GM23338 (cell line): ENCODE measurements around the gene GEN1. TPM values are rescaled to one million over a fixed set of nuclear protein-coding genes. Genes with fewer than 3 reads are reported as not detected.

Experiments
- ATAC-seq: fragments of 200-7000 bp; cut with Tn5 transposase; 3 replicates; pipeline ENCODE4 v1.9.1; 2020
- DNase-seq: peaks from one replicate; pipeline ENCODE4 v3.0.0-alpha.2; 2015; ENCODE audit warnings: low spot score
- H2AFZ ChIP-seq: fragments of 200-600 bp; sonication (generic); 2 replicates; pipeline ENCODE4 v1.8.0; 2016; ENCODE audit warnings: antibody characterized with exemption, mild to moderate bottlenecking, moderate library complexity
- H3F3A ChIP-seq: fragments of 200-600 bp; sonication (generic); replicated peaks from 2 replicates; pipeline ENCODE4 v1.8.0; 2017; ENCODE audit warnings: antibody characterized with exemption, mixed run types, low read depth
- H3K27ac ChIP-seq: fragments of 200-600 bp; sonication (generic); 2 replicates; pipeline ENCODE4 v1.6.1; 2016; ENCODE audit warnings: low read depth
- H3K27me3 ChIP-seq: fragments of 200-600 bp; sonication (generic); 2 replicates; pipeline ENCODE4 v1.8.0; 2016; ENCODE audit warnings: mild to moderate bottlenecking, mixed run types, moderate library complexity; ENCODE audit not compliant: insufficient read depth
- H3K36me3 ChIP-seq: fragments of 200-600 bp; sonication (generic); 2 replicates; pipeline ENCODE4 v1.8.0; 2016; ENCODE audit warnings: mild to moderate bottlenecking; ENCODE audit not compliant: insufficient read depth
- H3K4me1 ChIP-seq: fragments of 200-600 bp; sonication (generic); 2 replicates; pipeline ENCODE4 v1.8.0; 2016; ENCODE audit warnings: mild to moderate bottlenecking, moderate library complexity; ENCODE audit not compliant: insufficient read depth
- H3K4me2 ChIP-seq: fragments of 200-600 bp; sonication (generic); 2 replicates; pipeline ENCODE4 v1.7.1; 2017; ENCODE audit warnings: mixed run types
- H3K4me3 ChIP-seq: fragments of 200-600 bp; sonication (generic); 2 replicates; pipeline ENCODE4 v1.6.1; 2016; ENCODE audit warnings: mixed run types
- H3K79me2 ChIP-seq: fragments of 200-600 bp; sonication (generic); replicated peaks from 2 replicates; pipeline ENCODE4 v1.8.0; 2017; ENCODE audit warnings: mild to moderate bottlenecking; ENCODE audit not compliant: insufficient read depth
- H3K9me2 ChIP-seq: fragments of 200-600 bp; sonication (generic); 2 replicates; pipeline ENCODE4 v1.8.0; 2017; ENCODE audit not compliant: insufficient read depth
- H4K20me1 ChIP-seq: fragments of 200-600 bp; sonication (generic); replicated peaks from 2 replicates; pipeline ENCODE4 v1.8.0; 2017; ENCODE audit warnings: mild to moderate bottlenecking; ENCODE audit not compliant: insufficient read depth
- H3K27ac Mint-ChIP-seq: 2 replicates; pipeline ENCODE4 v1.8.0; 2020; ENCODE audit warnings: inconsistent platforms, mild to moderate bottlenecking, moderate library complexity, mixed read lengths
- H3K27me3 Mint-ChIP-seq: 3 replicates; pipeline ENCODE4 v1.8.0; 2022; ENCODE audit warnings: low read depth, mild to moderate bottlenecking, moderate library complexity, mixed read lengths, inconsistent platforms; ENCODE audit not compliant: insufficient read depth, poor library complexity
- H3K36me3 Mint-ChIP-seq: 3 replicates; pipeline ENCODE4 v1.8.0; 2021; ENCODE audit warnings: low read depth, mild to moderate bottlenecking, inconsistent platforms, moderate library complexity, mixed read lengths
- H3K4me1 Mint-ChIP-seq: 3 replicates; pipeline ENCODE4 v1.8.0; 2020; ENCODE audit warnings: mild to moderate bottlenecking, inconsistent platforms, mixed read lengths
- H3K4me3 Mint-ChIP-seq: 3 replicates; pipeline ENCODE4 v1.8.0; 2021; ENCODE audit warnings: moderate library complexity, mild to moderate bottlenecking, inconsistent platforms, mixed read lengths
- H3K9me3 Mint-ChIP-seq: 3 replicates; pipeline ENCODE4 v1.8.0; 2020; ENCODE audit warnings: moderate library complexity, mild to moderate bottlenecking, inconsistent platforms, mixed read lengths
- CREB1 ChIP-seq: fragments of 250-450 bp; sonication (Bioruptor Pico); IDR thresholded peaks from 2 replicates; pipeline ENCODE4 v1.5.0; 2020; ENCODE audit warnings: low read depth, mild to moderate bottlenecking, moderate library complexity
- EZH2 ChIP-seq: fragments of 200-600 bp; sonication (generic); IDR thresholded peaks from one replicate; pipeline ENCODE4 v1.8.0; 2017; ENCODE audit warnings: antibody characterized with exemption, mild to moderate bottlenecking, low read depth; ENCODE audit not compliant: unreplicated experiment
- EZH2phosphoT487 ChIP-seq: fragments of 200-600 bp; sonication (generic); IDR thresholded peaks from one replicate; pipeline ENCODE4 v1.8.1; 2018; ENCODE audit warnings: antibody characterized with exemption; ENCODE audit not compliant: unreplicated experiment
- JUNB ChIP-seq: IDR thresholded peaks from one replicate; pipeline ENCODE4 v1.6.1; 2016; ENCODE audit warnings: antibody characterized with exemption; ENCODE audit not compliant: unreplicated experiment
- NANOG ChIP-seq: IDR thresholded peaks from 2 replicates; pipeline ENCODE4 v1.6.1; 2016; ENCODE audit warnings: antibody characterized with exemption, borderline replicate concordance
- POLR2AphosphoS5 ChIP-seq: IDR thresholded peaks from 2 replicates; pipeline ENCODE4 v1.6.1; 2016; ENCODE audit warnings: antibody characterized with exemption, low read depth
- STAT1 ChIP-seq: IDR thresholded peaks from one replicate; pipeline ENCODE4 v1.6.1; 2016; ENCODE audit warnings: antibody characterized with exemption; ENCODE audit not compliant: unreplicated experiment
- ZNF114 ChIP-seq: fragments of 250-450 bp; sonication (Bioruptor Pico); IDR thresholded peaks from 2 replicates; pipeline ENCODE4 v1.5.0; 2020; ENCODE audit warnings: mild to moderate bottlenecking, moderate library complexity
- ZNF331 ChIP-seq: fragments of 250-450 bp; sonication (Bioruptor Pico); IDR thresholded peaks from 2 replicates; pipeline ENCODE4 v1.5.0; 2020; ENCODE audit warnings: low read depth, mild to moderate bottlenecking, moderate library complexity
- polyA plus RNA-seq: library from polyadenylated mRNA; unstranded; fragments of >200 nt; fragmentation: Nextera tagmentation; extraction: Ambion mirVana; gene quantifications from 2 replicates; pipeline ENCODE4 v1.2.1, GENCODE V29; 2016
- total RNA-seq: library from RNA; depleted of rRNA; stranded (reverse); fragments of >200 nt; shearing (Covaris generic); gene quantifications from 2 replicates; pipeline ENCODE4 v1.2.3, GENCODE V29; 2014
- TF ChIP-seq, protein P1 (sequence below): fragments of 250-450 bp; sonication (Bioruptor Pico); IDR thresholded peaks from 2 replicates; pipeline ENCODE4 v1.5.0; 2020; ENCODE audit warnings: mild to moderate bottlenecking, moderate library complexity
- TF ChIP-seq, protein P2 (sequence below), 2 experiments: fragments of 200-600 bp in 1 of 2; sonication (generic) in 1 of 2; conservative IDR thresholded peaks; 2 replicates each; pipeline versions ENCODE4 v1.5.1 to v1.6.1; 2016 to 2017; ENCODE audit warnings: antibody characterized with exemption in 2 of 2, low read depth in 2 of 2, mild to moderate bottlenecking in 2 of 2, moderate library complexity in 1 of 2
- TF ChIP-seq, protein P3 (sequence below): IDR thresholded peaks from 2 replicates; pipeline ENCODE4 v1.6.1; 2016; ENCODE audit warnings: antibody characterized with exemption
- TF ChIP-seq, protein P4 (sequence below): IDR thresholded peaks from one replicate; pipeline ENCODE4 v1.6.1; 2018; ENCODE audit warnings: antibody characterized with exemption; ENCODE audit not compliant: unreplicated experiment

The GEN1 gene
- total and polyA plus RNA-seq, 2 experiments from 2014 or later, result 14.2 to 43.3 TPM

DNA sequence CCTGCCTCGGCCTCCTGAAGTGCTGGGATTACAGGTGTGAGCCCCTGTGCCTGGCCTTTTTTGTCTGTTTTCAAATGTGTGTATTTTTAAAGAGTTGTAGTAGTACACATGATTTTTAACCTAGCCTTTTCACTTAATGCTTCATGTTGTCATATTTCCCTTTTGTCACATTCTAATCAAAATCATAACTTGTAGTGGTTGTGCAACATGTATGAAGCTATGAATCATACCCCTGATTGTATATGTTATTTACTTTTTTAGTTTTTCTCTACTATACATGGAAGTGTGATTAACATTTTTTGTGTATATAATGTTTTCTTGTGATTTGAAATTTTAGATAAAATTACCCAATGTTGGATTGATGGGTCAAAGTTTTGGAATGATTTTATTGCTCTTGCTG, 8.5 kb downstream of the GEN1 start:
- no peak overlapping the region for H3K4me2 ChIP-seq
- H3F3A ChIP-seq, result no peaks in the 10 kb centered on the region
- H2AFZ ChIP-seq, result no peak overlapping the region
- no peaks in the 10 kb centered on the region for H3K27me3 Mint-ChIP-seq
- no peak overlapping the region for H3K27ac Mint-ChIP-seq
- H3K9me2 ChIP-seq, result no peaks in the 10 kb centered on the region
- H3K4me3 ChIP-seq, result no peak overlapping the region
- no peak overlapping the region for H3K27ac ChIP-seq
- H3K79me2 ChIP-seq, result peaks cover 36% of the 10 kb centered on the region
- DNase-seq (no peak), ATAC-seq (no peak)
- no peaks in the 10 kb centered on the region for H3K9me3 Mint-ChIP-seq
- 0 out of 2 replicates have a peak, but pooled peaks cover 6% of the 10 kb centered on the region for H4K20me1 ChIP-seq
- H3K36me3 ChIP-seq, result peaks cover 14% of the 10 kb centered on the region; the same call in 1 of the 2 replicates
- H3K36me3 Mint-ChIP-seq, result peaks cover 19% of the 10 kb centered on the region; the same call in 2 of the 3 replicates
- no peak for TF ChIP-seq ZNF331 (CRISPR knock-in tag)
- TF ChIP-seq EZH2, result no peak
- no peak for TF ChIP-seq CREB1 (CRISPR knock-in tag)
- TF ChIP-seq STAT1, result no peak
- TF ChIP-seq POLR2AphosphoS5, result no peak
- TF ChIP-seq EZH2phosphoT487, result no peak
- TF ChIP-seq, protein P1, sequence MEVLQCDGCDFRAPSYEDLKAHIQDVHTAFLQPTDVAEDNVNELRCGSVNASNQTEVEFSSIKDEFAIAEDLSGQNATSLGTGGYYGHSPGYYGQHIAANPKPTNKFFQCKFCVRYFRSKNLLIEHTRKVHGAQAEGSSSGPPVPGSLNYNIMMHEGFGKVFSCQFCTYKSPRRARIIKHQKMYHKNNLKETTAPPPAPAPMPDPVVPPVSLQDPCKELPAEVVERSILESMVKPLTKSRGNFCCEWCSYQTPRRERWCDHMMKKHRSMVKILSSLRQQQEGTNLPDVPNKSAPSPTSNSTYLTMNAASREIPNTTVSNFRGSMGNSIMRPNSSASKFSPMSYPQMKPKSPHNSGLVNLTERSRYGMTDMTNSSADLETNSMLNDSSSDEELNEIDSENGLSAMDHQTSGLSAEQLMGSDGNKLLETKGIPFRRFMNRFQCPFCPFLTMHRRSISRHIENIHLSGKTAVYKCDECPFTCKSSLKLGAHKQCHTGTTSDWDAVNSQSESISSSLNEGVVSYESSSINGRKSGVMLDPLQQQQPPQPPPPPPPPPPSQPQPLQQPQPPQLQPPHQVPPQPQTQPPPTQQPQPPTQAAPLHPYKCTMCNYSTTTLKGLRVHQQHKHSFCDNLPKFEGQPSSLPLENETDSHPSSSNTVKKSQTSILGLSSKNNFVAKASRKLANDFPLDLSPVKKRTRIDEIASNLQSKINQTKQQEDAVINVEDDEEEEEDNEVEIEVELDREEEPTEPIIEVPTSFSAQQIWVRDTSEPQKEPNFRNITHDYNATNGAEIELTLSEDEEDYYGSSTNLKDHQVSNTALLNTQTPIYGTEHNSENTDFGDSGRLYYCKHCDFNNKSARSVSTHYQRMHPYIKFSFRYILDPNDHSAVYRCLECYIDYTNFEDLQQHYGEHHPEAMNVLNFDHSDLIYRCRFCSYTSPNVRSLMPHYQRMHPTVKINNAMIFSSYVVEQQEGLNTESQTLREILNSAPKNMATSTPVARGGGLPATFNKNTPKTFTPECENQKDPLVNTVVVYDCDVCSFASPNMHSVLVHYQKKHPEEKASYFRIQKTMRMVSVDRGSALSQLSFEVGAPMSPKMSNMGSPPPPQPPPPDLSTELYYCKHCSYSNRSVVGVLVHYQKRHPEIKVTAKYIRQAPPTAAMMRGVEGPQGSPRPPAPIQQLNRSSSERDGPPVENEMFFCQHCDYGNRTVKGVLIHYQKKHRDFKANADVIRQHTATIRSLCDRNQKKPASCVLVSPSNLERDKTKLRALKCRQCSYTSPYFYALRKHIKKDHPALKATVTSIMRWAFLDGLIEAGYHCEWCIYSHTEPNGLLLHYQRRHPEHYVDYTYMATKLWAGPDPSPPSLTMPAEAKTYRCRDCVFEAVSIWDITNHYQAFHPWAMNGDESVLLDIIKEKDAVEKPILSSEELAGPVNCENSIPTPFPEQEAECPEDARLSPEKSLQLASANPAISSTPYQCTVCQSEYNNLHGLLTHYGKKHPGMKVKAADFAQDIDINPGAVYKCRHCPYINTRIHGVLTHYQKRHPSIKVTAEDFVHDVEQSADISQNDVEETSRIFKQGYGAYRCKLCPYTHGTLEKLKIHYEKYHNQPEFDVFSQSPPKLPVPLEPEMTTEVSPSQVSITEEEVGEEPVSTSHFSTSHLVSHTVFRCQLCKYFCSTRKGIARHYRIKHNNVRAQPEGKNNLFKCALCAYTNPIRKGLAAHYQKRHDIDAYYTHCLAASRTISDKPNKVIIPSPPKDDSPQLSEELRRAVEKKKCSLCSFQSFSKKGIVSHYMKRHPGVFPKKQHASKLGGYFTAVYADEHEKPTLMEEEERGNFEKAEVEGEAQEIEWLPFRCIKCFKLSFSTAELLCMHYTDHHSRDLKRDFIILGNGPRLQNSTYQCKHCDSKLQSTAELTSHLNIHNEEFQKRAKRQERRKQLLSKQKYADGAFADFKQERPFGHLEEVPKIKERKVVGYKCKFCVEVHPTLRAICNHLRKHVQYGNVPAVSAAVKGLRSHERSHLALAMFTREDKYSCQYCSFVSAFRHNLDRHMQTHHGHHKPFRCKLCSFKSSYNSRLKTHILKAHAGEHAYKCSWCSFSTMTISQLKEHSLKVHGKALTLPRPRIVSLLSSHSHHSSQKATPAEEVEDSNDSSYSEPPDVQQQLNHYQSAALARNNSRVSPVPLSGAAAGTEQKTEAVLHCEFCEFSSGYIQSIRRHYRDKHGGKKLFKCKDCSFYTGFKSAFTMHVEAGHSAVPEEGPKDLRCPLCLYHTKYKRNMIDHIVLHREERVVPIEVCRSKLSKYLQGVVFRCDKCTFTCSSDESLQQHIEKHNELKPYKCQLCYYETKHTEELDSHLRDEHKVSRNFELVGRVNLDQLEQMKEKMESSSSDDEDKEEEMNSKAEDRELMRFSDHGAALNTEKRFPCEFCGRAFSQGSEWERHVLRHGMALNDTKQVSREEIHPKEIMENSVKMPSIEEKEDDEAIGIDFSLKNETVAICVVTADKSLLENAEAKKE (CRISPR knock-in tag), result no peak
- TF ChIP-seq, protein P2, sequence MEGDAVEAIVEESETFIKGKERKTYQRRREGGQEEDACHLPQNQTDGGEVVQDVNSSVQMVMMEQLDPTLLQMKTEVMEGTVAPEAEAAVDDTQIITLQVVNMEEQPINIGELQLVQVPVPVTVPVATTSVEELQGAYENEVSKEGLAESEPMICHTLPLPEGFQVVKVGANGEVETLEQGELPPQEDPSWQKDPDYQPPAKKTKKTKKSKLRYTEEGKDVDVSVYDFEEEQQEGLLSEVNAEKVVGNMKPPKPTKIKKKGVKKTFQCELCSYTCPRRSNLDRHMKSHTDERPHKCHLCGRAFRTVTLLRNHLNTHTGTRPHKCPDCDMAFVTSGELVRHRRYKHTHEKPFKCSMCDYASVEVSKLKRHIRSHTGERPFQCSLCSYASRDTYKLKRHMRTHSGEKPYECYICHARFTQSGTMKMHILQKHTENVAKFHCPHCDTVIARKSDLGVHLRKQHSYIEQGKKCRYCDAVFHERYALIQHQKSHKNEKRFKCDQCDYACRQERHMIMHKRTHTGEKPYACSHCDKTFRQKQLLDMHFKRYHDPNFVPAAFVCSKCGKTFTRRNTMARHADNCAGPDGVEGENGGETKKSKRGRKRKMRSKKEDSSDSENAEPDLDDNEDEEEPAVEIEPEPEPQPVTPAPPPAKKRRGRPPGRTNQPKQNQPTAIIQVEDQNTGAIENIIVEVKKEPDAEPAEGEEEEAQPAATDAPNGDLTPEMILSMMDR (conservative IDR thresholded peaks at IDR 0.05; ENCODE audit: low read depth in 2 of 2), result no peak
- no peak for TF ChIP-seq JUNB
- TF ChIP-seq, protein P3, sequence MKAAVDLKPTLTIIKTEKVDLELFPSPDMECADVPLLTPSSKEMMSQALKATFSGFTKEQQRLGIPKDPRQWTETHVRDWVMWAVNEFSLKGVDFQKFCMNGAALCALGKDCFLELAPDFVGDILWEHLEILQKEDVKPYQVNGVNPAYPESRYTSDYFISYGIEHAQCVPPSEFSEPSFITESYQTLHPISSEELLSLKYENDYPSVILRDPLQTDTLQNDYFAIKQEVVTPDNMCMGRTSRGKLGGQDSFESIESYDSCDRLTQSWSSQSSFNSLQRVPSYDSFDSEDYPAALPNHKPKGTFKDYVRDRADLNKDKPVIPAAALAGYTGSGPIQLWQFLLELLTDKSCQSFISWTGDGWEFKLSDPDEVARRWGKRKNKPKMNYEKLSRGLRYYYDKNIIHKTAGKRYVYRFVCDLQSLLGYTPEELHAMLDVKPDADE, result no peak
- no peak for TF ChIP-seq ZNF114
- TF ChIP-seq, protein P4, sequence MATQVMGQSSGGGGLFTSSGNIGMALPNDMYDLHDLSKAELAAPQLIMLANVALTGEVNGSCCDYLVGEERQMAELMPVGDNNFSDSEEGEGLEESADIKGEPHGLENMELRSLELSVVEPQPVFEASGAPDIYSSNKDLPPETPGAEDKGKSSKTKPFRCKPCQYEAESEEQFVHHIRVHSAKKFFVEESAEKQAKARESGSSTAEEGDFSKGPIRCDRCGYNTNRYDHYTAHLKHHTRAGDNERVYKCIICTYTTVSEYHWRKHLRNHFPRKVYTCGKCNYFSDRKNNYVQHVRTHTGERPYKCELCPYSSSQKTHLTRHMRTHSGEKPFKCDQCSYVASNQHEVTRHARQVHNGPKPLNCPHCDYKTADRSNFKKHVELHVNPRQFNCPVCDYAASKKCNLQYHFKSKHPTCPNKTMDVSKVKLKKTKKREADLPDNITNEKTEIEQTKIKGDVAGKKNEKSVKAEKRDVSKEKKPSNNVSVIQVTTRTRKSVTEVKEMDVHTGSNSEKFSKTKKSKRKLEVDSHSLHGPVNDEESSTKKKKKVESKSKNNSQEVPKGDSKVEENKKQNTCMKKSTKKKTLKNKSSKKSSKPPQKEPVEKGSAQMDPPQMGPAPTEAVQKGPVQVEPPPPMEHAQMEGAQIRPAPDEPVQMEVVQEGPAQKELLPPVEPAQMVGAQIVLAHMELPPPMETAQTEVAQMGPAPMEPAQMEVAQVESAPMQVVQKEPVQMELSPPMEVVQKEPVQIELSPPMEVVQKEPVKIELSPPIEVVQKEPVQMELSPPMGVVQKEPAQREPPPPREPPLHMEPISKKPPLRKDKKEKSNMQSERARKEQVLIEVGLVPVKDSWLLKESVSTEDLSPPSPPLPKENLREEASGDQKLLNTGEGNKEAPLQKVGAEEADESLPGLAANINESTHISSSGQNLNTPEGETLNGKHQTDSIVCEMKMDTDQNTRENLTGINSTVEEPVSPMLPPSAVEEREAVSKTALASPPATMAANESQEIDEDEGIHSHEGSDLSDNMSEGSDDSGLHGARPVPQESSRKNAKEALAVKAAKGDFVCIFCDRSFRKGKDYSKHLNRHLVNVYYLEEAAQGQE, result no peak
- no peak for TF ChIP-seq NANOG
- H3K4me1 Mint-ChIP-seq, result no peaks in the 10 kb centered on the region; the same call in 2 of the 3 replicates
- no peak overlapping the region for H3K4me3 Mint-ChIP-seq
- H3K4me1 ChIP-seq, result no peaks in the 10 kb centered on the region
- H3K27me3 ChIP-seq, result no peaks in the 10 kb centered on the region
